K562 (cell line): ENCODE results near the gene CLIC5. TPM values are rescaled to one million over a fixed set of nuclear protein-coding genes. Genes with fewer than 3 reads are reported as not detected.

Source experiments
- ATAC-seq: fragments of 200-7000 bp; cut with Tn5 transposase; 3 replicates; pipeline ENCODE4 v1.9.1; 2020; ENCODE audit warnings: moderate library complexity
- BruUV-seq: library from RNA; stranded (reverse); fragments of 400-500 nt; replicated peaks from 2 replicates; lab custom pipeline; 2021; lab: Mats Ljungman, UMichigan
- CTCF ChIA-PET: fragments of 300-600 bp; formaldehyde crosslinking; extraction: SDS; loops from one replicate; lab custom pipeline; 2021; ENCODE audit warnings: low intra/inter-chr PET ratio; lab: Yijun Ruan, JAX
- POLR2A ChIA-PET: fragments of 300-600, 350-650 bp; sonication (Branson Sonifier 250); formaldehyde crosslinking; extraction: SDS; loops from one replicate; lab custom pipeline; 2021; ENCODE audit warnings: antibody characterized with exemption, inconsistent platforms; lab: Yijun Ruan, JAX
- DNase-seq, 4 experiments: peaks; one replicate each; pipeline versions ENCODE4 v3.0.0 to v3.0.0-alpha.2; 2011 to 2018; ENCODE audit warnings: low spot score in 3 of 4, mixed read lengths in 3 of 4; ENCODE audit errors: extremely low read depth in 1 of 4
- FAIRE-seq: peaks from 2 replicates; lab custom pipeline; 2011; peaks lifted over from hg19 to GRCh38; lab: Jason Lieb, UNC
- H2AFZ ChIP-seq: 2 replicates; pipeline ENCODE4 v1.6.0; 2011; ENCODE audit warnings: low read depth, low read length, control low read depth, inconsistent platforms
- H3K27ac ChIP-seq: fragments of 200-600 bp; 3 replicates; pipeline ENCODE4 v1.8.0; 2011; ENCODE audit warnings: low read depth, mild to moderate bottlenecking, control low read depth, inconsistent platforms, low read length, moderate library complexity, mixed read lengths; ENCODE audit errors: extremely low read depth
- H3K27me3 ChIP-seq, 2 experiments: fragments of 300-600 bp in 1 of 2; 2 replicates in 1 of 2; 3 replicates in 1 of 2; pipeline versions ENCODE4 v1.6.0 to v1.8.0; 2011; ENCODE audit warnings: inconsistent platforms in 2 of 2, low read length in 2 of 2, mild to moderate bottlenecking in 1 of 2, mixed read lengths in 1 of 2, moderate library complexity in 1 of 2; ENCODE audit not compliant: control insufficient read depth in 2 of 2, insufficient read depth in 2 of 2
- H3K36me3 ChIP-seq: fragments of 300-600 bp; 3 replicates; pipeline ENCODE4 v1.8.0; 2011; ENCODE audit warnings: mild to moderate bottlenecking, low read length, inconsistent platforms; ENCODE audit not compliant: control insufficient read depth, insufficient read depth
- H3K4me1 ChIP-seq, 2 experiments: fragments of 200-600 bp in 1 of 2; replicated peaks in 1 of 2; 2 replicates in 1 of 2; 3 replicates in 1 of 2; pipeline versions ENCODE4 v1.5.1 to v1.8.0; 2011; ENCODE audit warnings: inconsistent platforms in 2 of 2, low read length in 2 of 2, mild to moderate bottlenecking in 1 of 2, mixed read lengths in 1 of 2, moderate library complexity in 1 of 2; ENCODE audit not compliant: control insufficient read depth in 2 of 2, insufficient read depth in 2 of 2
- H3K4me2 ChIP-seq: 2 replicates; pipeline ENCODE4 v1.6.1; 2011; ENCODE audit warnings: low read length, control low read depth, inconsistent platforms, mixed read lengths; ENCODE audit not compliant: insufficient read depth
- H3K4me3 ChIP-seq: fragments of 200-600 bp; sonication (generic), shearing (Covaris generic); 2 replicates; pipeline ENCODE4 v1.5.1; 2016; ENCODE audit warnings: control low read depth, inconsistent platforms
- H3K79me2 ChIP-seq: fragments of 200-600 bp; 3 replicates; pipeline ENCODE4 v1.8.0; 2011; ENCODE audit warnings: low read length, inconsistent platforms; ENCODE audit not compliant: control insufficient read depth, insufficient read depth
- H3K9ac ChIP-seq, 2 experiments: 2 replicates each; pipeline versions ENCODE4 v1.6.0 to v1.6.1; 2011; ENCODE audit warnings: low read depth in 2 of 2, low read length in 2 of 2, control low read depth in 1 of 2, inconsistent platforms in 1 of 2, mild to moderate bottlenecking in 1 of 2, mixed read lengths in 1 of 2; ENCODE audit not compliant: insufficient read depth in 1 of 2
- H3K9me1 ChIP-seq: one replicate; pipeline ENCODE4 v1.6.0; 2011; ENCODE audit warnings: inconsistent platforms, mild to moderate bottlenecking, low read length, moderate library complexity; ENCODE audit not compliant: control insufficient read depth, insufficient read depth
- H3K9me3 ChIP-seq: replicated peaks from 2 replicates; pipeline ENCODE4 v1.5.1; 2011; ENCODE audit warnings: low read depth, low read length, inconsistent platforms; ENCODE audit not compliant: control insufficient read depth, insufficient read depth
- H4K20me1 ChIP-seq: replicated peaks from 2 replicates; pipeline ENCODE4 v1.6.1; 2011; ENCODE audit warnings: low read length, inconsistent platforms, mixed read lengths; ENCODE audit not compliant: control insufficient read depth, insufficient read depth
- ARHGAP35 ChIP-seq: fragments of 450-650 bp; IDR thresholded peaks from 2 replicates; pipeline ENCODE4 v1.6.1; 2018; ENCODE audit not compliant: partially characterized antibody
- ESRRB ChIP-seq: fragments of 250-450 bp; sonication (Bioruptor Pico); IDR thresholded peaks from 2 replicates; pipeline ENCODE4 v1.5.0; 2020; ENCODE audit warnings: mild to moderate bottlenecking, moderate library complexity, borderline replicate concordance
- KDM4B ChIP-seq, 2 experiments: fragments of 450-650 bp in 1 of 2; sonication (generic) in 1 of 2; IDR thresholded peaks; 2 replicates each; pipeline ENCODE4 v1.6.1; 2016 to 2017; ENCODE audit warnings: borderline replicate concordance in 2 of 2, antibody characterized with exemption in 1 of 2, low read depth in 1 of 2, mild to moderate bottlenecking in 1 of 2
- NFYB ChIP-seq: IDR thresholded peaks from 2 replicates; pipeline ENCODE4 v1.6.1; 2011; ENCODE audit warnings: mild to moderate bottlenecking, moderate library complexity; ENCODE audit not compliant: insufficient read length; ENCODE audit errors: extremely low read depth
- PTRF ChIP-seq: fragments of 450-650 bp; IDR thresholded peaks from 2 replicates; pipeline ENCODE4 v1.6.1; 2016; ENCODE audit warnings: mild to moderate bottlenecking, missing genetic modification characterization, missing compliant biosample characterization
- RBM17 ChIP-seq: fragments of 200-400 bp; formaldehyde crosslinking; IDR thresholded peaks from 2 replicates; pipeline ENCODE4 v1.6.1; 2017; ENCODE audit warnings: low read depth, mild to moderate bottlenecking, low read length, borderline replicate concordance
- RFX7 ChIP-seq: fragments of 250-450 bp; sonication (Bioruptor Pico); IDR thresholded peaks from 2 replicates; pipeline ENCODE4 v1.5.1; 2021; ENCODE audit warnings: mild to moderate bottlenecking
- RREB1 ChIP-seq: fragments of 250-450 bp; sonication (Bioruptor Pico); IDR thresholded peaks from 2 replicates; pipeline ENCODE4 v1.4.0; 2020
- SAFB ChIP-seq: fragments of 200-400 bp; formaldehyde crosslinking; IDR thresholded peaks from 2 replicates; pipeline ENCODE4 v1.6.1; 2017; ENCODE audit warnings: low read depth, low read length, borderline replicate concordance
- ZC3H4 ChIP-seq: sonication (generic); formaldehyde crosslinking; IDR thresholded peaks from 2 replicates; pipeline ENCODE4 v1.9.0; 2021; ENCODE audit warnings: missing genetic modification reagents, borderline replicate concordance
- ZNF146 ChIP-seq: IDR thresholded peaks from one replicate; pipeline ENCODE4 v1.6.1; 2018; ENCODE audit warnings: missing compliant biosample characterization; ENCODE audit not compliant: unreplicated experiment
- WGBS: fragments of 100-300 bp; shearing (Covaris generic); methylation state at CpG from one replicate; pipeline ENCODE4 v1.1.6; 2016; ENCODE audit warnings: low coverage, mixed read lengths; ENCODE audit not compliant: insufficient coverage; ENCODE audit errors: missing lambda C conversion rate; 5-methylcytosine and 5-hydroxymethylcytosine counted together
- in situ Hi-C: fragments of 300-500 bp; cut with MboI; formaldehyde crosslinking; loops from 4 replicates; pipeline ENCODE4 v1.15.0; 2018; ENCODE audit warnings: inconsistent platforms, mixed read lengths
- intact Hi-C: fragments of 100-400 bp; cut with micrococcal nuclease; formaldehyde crosslinking; loops from 2 replicates; pipeline ENCODE4 v1.14.2; 2022
- polyA plus RNA-seq, 8 experiments: library from polyadenylated mRNA; depleted of rRNA in 4 of 8; stranded (reverse) in 5 of 8; unstranded in 3 of 8; fragments of >200 nt; fragmentation: Nextera tagmentation in 2 of 8; fragmentation: Illumina TruSeq in 1 of 8; extraction: Ambion mirVana in 2 of 8; extraction: Trizol in 1 of 8; gene quantifications; 2 replicates each; pipeline versions ENCODE4 v1.2.1 to v1.2.3, GENCODE V29; 2011 to 2014; ENCODE audit warnings: inconsistent platforms in 1 of 8, missing spikeins in 1 of 8
- total RNA-seq, 7 experiments: library from RNA; depleted of rRNA in 6 of 7; stranded (reverse); fragments of >200 nt in 6 of 7; fragmentation: Illumina TruSeq in 2 of 7; extraction: Trizol in 2 of 7; gene quantifications; 2 replicates each; pipeline versions ENCODE4 v1.2.1 to v1.2.3, GENCODE V29; 2011 to 2021; ENCODE audit warnings: low replicate concordance in 1 of 7

CLIC5 gene
- total and polyA plus RNA-seq, 9 of the 15 experiments (the other 6 are each of a cell fraction or from before 2014, with no cell fraction given), result 0.31 TPM; not detected in 8

GRCh38 chr6:45836438-45836824, 179.2 kb downstream of the CLIC5 start:
- no peak overlapping the region for H3K27ac ChIP-seq
- DNase-seq (no peak), ATAC-seq (no peak), FAIRE-seq (no peak)
- intact Hi-C loops (no loop called here), in situ Hi-C loops (no loop called here)
- no peak overlapping the region for H3K9ac ChIP-seq
- no TSS peak for BruUV-seq
- ChIA-PET POLR2A (no interaction called here), CTCF (no interaction called here)
- TF ChIP-seq ARHGAP35 (no peak), NFYB (no peak), RREB1 (no peak), ESRRB (no peak), ZC3H4 (no peak), ZNF146 (no peak), SAFB (no peak), KDM4B (IDR thresholded peaks at IDR 0.05; ENCODE audit: borderline replicate concordance in 2 of 2, low read depth in 1 of 2) (no peak), RBM17 (no peak), PTRF (no peak), RFX7 (CRISPR knock-in tag) (no peak)
- H3K4me2 ChIP-seq, result no peak overlapping the region
- no peak overlapping the region for H2AFZ ChIP-seq
- no peaks in the 10 kb centered on the region; a peak in 1 of 5 replicates for H3K4me1 ChIP-seq
- H3K9me3 ChIP-seq, result no peaks in the 10 kb centered on the region; the same call in 1 of the 2 replicates
- H3K36me3 ChIP-seq, result no peaks in the 10 kb centered on the region
- H4K20me1 ChIP-seq, result no peaks in the 10 kb centered on the region; the same call in 1 of the 2 replicates
- 3% methylated on average over 4 of the region's 4 CpGs for WGBS
- no peaks in the 10 kb centered on the region for H3K9me1 ChIP-seq
- H3K4me3 ChIP-seq, result no peak overlapping the region
- H3K27me3 ChIP-seq, result peaks cover 14 to 28% of the 10 kb centered on the region in 2 experiments; a peak in 4 of 5 replicates
- H3K79me2 ChIP-seq, result no peaks in the 10 kb centered on the region
